A204.1 (cell line): Measurements from ENCODE around the gene TRHDE.

ENCODE experiments used
- FAIRE-seq: peaks from 2 replicates; lab custom pipeline; 2012; peaks lifted over from hg19 to GRCh38; lab: Jason Lieb, UNC

Gene TRHDE, protein sequence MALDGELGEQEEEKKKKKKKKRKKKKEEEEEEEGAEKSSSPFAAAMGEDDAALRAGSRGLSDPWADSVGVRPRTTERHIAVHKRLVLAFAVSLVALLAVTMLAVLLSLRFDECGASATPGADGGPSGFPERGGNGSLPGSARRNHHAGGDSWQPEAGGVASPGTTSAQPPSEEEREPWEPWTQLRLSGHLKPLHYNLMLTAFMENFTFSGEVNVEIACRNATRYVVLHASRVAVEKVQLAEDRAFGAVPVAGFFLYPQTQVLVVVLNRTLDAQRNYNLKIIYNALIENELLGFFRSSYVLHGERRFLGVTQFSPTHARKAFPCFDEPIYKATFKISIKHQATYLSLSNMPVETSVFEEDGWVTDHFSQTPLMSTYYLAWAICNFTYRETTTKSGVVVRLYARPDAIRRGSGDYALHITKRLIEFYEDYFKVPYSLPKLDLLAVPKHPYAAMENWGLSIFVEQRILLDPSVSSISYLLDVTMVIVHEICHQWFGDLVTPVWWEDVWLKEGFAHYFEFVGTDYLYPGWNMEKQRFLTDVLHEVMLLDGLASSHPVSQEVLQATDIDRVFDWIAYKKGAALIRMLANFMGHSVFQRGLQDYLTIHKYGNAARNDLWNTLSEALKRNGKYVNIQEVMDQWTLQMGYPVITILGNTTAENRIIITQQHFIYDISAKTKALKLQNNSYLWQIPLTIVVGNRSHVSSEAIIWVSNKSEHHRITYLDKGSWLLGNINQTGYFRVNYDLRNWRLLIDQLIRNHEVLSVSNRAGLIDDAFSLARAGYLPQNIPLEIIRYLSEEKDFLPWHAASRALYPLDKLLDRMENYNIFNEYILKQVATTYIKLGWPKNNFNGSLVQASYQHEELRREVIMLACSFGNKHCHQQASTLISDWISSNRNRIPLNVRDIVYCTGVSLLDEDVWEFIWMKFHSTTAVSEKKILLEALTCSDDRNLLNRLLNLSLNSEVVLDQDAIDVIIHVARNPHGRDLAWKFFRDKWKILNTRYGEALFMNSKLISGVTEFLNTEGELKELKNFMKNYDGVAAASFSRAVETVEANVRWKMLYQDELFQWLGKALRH

GRCh38 chr12:72272091-72272661 lies at the start of gene TRHDE:
TRHDE (plus strand) TSS chr12:72272370; CDS start chr12:72272644, 274 bp downstream.
- FAIRE-seq = no peak

- FAIRE-seq = no peak
Observed at GRCh38 chr12:72226510-72226909, 45.7 kb upstream of the TRHDE start.

DNA sequence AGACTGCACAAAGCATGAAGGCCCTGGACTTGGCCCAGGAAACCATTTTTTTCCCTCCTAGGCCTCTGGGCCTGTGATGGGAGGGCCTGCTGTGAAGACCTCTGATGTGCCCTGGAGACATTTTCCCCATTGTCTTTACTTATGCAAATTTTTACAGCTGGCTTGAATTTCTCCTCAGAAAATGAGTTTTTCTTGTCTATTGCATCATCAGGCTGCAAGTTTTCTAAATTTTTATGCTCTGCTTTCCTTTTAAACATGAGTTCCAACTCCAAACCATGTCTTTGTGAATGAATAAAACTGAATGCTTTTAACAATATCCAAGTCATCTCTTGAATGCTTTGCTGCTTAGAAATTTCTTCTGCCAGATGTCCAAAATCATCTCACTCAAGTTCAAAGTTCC lies 43.7 kb upstream of the TRHDE start:
- FAIRE-seq = no peak

- no peak for FAIRE-seq
Observed at GRCh38 chr12:72230589-72230988, 41.6 kb upstream of the TRHDE start.

DNA sequence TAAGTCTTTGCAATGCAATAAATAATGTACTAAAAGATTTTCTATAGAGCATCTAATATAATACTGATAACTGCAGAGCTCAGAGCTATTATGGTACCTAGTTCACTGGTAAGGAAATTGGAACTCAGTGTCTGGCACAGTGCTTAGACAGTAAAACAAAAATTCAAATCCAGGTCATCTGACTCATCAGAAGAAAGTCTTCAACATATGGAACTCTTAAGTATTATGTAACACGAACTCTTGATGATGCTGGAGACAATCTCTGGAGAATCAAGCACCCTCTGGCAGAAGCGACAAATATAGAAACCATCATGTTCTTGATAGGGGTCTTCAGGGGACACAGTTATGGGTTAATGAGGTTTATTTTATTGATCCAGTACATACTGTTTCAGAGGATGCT lies 37.3 kb upstream of the TRHDE start:
- no peak for FAIRE-seq

DNA sequence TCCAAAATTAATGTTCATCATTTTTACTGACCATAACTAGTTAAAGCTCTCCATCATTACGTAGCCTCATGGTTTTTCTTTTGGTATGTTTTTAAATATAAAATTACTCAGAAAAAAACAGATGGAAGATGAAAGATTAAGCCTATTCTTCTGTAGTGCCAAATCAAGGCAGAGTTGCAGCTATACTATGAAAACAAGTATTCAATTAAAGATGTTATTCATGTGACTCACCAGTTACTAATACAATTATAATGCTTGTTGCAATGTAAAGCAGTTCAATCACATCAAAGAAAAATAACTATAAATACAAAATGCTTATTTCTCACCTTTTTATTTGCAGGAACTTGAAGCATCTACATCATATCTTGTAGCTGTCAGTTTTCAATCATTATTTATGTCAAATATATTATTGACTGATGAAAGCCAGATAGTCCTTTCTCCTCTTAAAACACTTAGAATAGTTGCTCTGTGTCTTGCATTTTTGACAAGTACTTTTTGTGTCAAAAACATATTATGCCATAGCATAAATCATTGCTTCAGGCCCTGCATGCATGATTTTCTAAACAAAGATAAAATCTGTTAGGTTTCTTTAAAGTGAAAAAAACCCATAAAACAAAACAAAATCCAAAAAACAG lies 36.0 kb upstream of the TRHDE start:
- no peak for FAIRE-seq

- FAIRE-seq = no peak
Observed at GRCh38 chr12:72241552-72241951, 30.6 kb upstream of the TRHDE start.

DNA sequence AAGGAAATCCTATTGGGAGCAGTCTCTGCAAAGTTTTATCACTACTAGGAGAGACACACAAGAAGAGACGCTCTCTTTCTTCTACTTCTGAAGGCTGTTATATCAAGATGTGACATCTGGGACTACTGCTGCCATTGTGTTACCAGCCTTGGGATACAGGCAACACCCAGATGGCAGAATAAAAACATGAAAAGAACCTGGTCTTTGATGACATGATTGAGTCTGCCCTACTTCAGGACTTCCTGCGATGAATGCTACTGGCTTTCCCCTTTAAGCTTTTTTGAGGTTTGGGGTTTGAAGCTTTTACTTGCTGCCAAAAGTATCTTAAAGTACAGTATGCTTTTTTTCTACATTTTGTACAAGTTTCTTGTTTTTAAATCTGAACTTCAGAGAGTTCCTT lies 29.2 kb upstream of the TRHDE start:
- FAIRE-seq = no peak

DNA sequence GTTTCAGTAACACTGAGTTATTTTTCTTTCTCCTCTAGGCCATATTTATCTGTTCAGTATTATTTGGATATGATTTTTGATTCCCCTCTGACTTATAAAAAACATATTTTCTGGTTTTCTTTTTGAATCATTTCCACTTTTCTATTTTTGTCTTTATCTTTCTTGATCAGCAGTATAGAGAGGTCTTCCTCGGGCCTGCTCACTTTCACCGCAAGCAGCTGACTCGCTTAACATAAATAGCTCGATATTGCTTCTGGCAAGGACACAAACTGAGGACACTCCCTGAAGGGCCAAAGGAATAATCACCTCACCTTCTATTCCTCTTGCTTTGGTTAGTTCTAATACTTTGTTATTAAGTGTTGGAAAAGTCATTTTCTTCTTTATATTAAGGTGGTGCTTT lies 25.8 kb upstream of the TRHDE start:
- FAIRE-seq = no peak

- no peak for FAIRE-seq
Observed at GRCh38 chr12:72250346-72250745, 21.8 kb upstream of the TRHDE start.

GRCh38 chr12:72256725-72257124 lies 15.4 kb upstream of the TRHDE start:
- FAIRE-seq = no peak

GRCh38 chr12:72261885-72262284 lies 10.3 kb upstream of the TRHDE start:
- FAIRE-seq = no peak

GRCh38 chr12:72264548-72265175 lies 7.5 kb upstream of the TRHDE start:
- peak; percentile 86 for FAIRE-seq

GRCh38 chr12:72267974-72268373 lies 4.2 kb upstream of the TRHDE start:
- no peak for FAIRE-seq

DNA sequence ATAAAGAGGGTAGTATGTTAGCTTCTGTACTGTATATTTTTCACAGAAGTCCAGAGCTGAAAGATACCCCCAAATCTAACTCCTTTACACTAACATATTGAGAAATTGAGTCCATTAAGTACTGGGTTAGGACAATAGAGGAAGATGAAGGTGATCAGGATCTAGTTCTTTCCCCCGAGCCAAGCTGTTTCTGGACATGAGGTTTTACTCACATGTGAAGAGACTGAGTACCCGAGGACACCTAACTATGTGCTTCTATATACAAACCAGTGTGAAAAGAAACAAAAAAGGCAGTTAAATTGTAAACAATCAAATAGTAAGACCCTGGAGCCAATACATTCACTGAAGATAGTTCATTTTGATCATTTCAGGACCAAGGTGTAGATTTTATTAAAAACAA lies 3.8 kb upstream of the TRHDE start:
- FAIRE-seq = no peak

DNA sequence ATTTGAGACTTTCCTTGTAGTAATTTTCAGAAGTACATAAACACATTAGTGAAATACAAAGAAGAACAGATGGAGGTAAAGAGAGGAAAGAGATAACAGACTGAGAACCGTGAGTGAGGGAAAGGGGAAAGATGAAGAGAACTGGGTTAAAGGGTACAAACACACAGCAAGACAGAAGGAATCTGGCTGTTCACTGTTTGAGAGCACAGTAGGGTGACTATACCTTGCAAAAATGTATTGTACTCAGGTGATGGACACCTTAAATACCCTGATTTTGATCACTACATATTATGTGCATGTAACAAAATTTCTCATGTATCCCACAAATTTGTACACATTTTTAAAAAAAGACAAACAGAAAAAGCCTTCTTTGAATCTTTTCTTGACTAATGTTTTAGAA lies 2.7 kb upstream of the TRHDE start:
- FAIRE-seq = no peak

DNA sequence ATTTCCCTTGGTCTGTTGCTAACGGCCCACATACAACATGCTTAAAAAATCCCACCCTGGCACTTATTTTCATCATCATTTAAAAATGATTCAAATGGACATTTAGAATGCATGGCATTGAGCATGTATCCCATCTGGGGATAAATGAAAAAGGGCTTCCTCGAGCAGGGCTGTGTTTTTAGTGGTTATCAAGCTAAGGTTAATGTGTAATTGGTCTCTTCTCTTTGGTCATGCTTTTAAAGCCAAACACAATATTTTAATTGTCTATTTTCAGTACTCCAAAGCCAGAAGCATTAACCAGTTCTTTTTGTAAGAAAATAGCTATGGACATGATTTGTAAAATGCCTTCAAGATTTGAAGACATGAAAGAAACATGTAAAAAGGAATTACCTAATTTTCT lies 1.9 kb upstream of the TRHDE start:
- FAIRE-seq = no peak

GRCh38 chr12:72270961-72271360 lies 1.2 kb upstream of the TRHDE start:
- no peak for FAIRE-seq

DNA sequence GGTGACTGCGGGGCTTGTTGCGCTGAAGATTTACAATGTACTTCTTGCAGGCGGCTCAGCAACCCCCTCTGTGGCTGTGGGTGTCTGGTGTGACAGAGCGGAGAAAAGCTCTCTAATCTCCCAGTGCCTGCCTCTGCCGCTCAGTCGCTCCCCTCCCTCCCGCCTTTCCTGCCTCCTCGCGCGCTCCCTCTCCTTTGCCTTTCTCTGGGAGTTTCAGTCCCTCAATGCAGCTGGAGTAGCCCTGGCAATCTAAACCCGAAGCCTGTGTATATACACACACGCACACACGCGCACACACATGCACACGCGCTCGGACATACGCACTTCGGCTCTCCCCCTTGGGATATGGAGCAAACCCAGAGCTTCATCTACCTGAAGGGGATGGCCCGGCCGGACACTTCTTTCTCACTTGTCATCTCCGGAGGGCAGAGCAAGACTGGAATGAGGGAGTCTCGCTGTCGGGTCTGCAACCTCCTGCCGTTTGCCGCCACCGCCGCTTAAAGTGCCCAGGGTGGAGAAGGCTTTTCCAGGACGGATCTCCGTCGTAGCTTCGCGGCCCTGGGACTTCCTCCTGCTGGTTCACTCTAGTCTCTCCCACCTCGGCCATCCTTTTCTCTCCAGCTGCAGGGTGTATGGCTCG lies 599 bp upstream of the TRHDE start:
- no peak for FAIRE-seq

- no peak for FAIRE-seq
Observed at GRCh38 chr12:72272731-72273498, 745 bp downstream of the TRHDE start.

DNA sequence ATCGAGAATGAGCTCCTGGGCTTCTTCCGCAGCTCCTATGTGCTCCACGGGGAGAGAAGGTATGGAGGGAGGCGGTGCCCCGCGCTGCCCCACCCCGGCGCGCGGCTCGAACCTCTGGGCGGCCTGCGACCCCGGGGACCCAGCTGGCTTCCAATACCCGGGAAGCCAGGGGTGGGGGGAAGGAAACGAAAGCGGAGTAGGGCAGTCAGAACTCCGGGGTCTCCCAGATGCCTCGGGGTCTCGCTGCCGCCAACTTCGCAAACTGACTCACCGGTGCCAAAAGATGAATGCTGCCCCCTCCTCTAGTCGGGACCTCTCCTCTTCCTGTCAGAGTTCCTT lies 1.3 kb downstream of the TRHDE start:
- no peak for FAIRE-seq
